ENCODE measurements around the gene KRT78. TPM values are rescaled to one million over a fixed set of nuclear protein-coding genes. Genes with fewer than 3 reads are reported as not detected.
A peak's percentile ranks its signal among the peaks of the same experiment; 100 is the strongest.

The KRT78 gene
- total RNA-seq, 1 donor from 2014 or later = 291 TPM

GRCh38 chr12:52824741-52825410 is 23.9 kb downstream of the KRT78 start:
- ATAC-seq = no peak

GRCh38 chr12:52823761-52824450 is 24.9 kb downstream of the KRT78 start:
- no peak for ATAC-seq

- no peak for ATAC-seq
Measured at GRCh38 chr12:52822771-52823510, 25.9 kb downstream of the KRT78 start.

- peak; percentile 26 for ATAC-seq
Measured at GRCh38 chr12:52821826-52822660, 26.8 kb downstream of the KRT78 start.

GRCh38 chr12:52821071-52821730 is 27.6 kb downstream of the KRT78 start:
- no peak for ATAC-seq

- no peak for ATAC-seq
Measured at GRCh38 chr12:52820521-52820920, 28.3 kb downstream of the KRT78 start.

GRCh38 chr12:52819731-52820510 is 28.9 kb downstream of the KRT78 start:
- no peak for ATAC-seq

- ATAC-seq = no peak
Measured at GRCh38 chr12:52818887-52819420, 29.8 kb downstream of the KRT78 start.

- ATAC-seq = peak; percentile 44
Measured at GRCh38 chr12:52818388-52818787, 30.4 kb downstream of the KRT78 start.

GRCh38 chr12:52817699-52818238 is 31.0 kb downstream of the KRT78 start:
- no peak for ATAC-seq

- ATAC-seq = no peak
Measured at GRCh38 chr12:52817003-52817698, 31.6 kb downstream of the KRT78 start.

GRCh38 chr12:52815676-52816588 is 32.9 kb downstream of the KRT78 start:
- no peak for ATAC-seq

GRCh38 chr12:52815161-52815560 is 33.6 kb downstream of the KRT78 start:
- no peak for ATAC-seq

- no peak for ATAC-seq
Measured at GRCh38 chr12:52814710-52815155, 34.1 kb downstream of the KRT78 start.

GRCh38 chr12:52813885-52814709 is 34.7 kb downstream of the KRT78 start, which contains the start of gene KRT4:
TSS of gene KRT4 (minus strand) at chr12:52814116. CDS start at chr12:52814058, 58 bp downstream.
- ATAC-seq = peak; percentile 61

GRCh38 chr12:52813203-52813819 is 35.5 kb downstream of the KRT78 start:
- no peak for ATAC-seq

GRCh38 chr12:52812749-52813148 is 36.0 kb downstream of the KRT78 start:
- ATAC-seq = peak; percentile 41
